Right atrium auricular region (tissue), 2 donors: Measurements from ENCODE around the gene BIRC5. TPM values are rescaled to one million over a fixed set of nuclear protein-coding genes. Genes with fewer than 3 reads are reported as not detected.

Experiments
- DNase-seq: peaks from one replicate; pipeline ENCODE4 v3.0.0-alpha.2; 2019; ENCODE audit warnings: low spot score
- H3K27ac ChIP-seq, 2 donors: fragments of 200-600 bp; sonication (generic); 1 replicate in 1 of 2; 2 replicates in 1 of 2; pipeline ENCODE4 v1.5.1; 2016 to 2019
- H3K27me3 ChIP-seq, 2 donors: fragments of 200-600 bp; sonication (generic); one replicate each; pipeline versions ENCODE4 v1.5.1 to v1.6.0; 2017 to 2019
- H3K36me3 ChIP-seq: fragments of 200-600 bp; sonication (generic); one replicate; pipeline ENCODE4 v1.5.1; 2016
- H3K4me1 ChIP-seq, 2 donors: fragments of 200-600 bp; sonication (generic); one replicate each; pipeline versions ENCODE4 v1.5.1 to v1.6.0; 2017 to 2019
- H3K4me3 ChIP-seq, 2 donors: fragments of 200-600 bp; sonication (generic); 1 replicate in 1 of 2; 2 replicates in 1 of 2; pipeline ENCODE4 v1.5.1; 2017 to 2019; ENCODE audit warnings: mild to moderate bottlenecking in 1 of 2, moderate library complexity in 1 of 2
- H3K9me3 ChIP-seq, 2 donors: fragments of 200-600 bp; sonication (generic); one replicate each; pipeline ENCODE4 v1.5.1; 2019
- CTCF ChIP-seq, 2 donors: fragments of 200-600 bp; sonication (generic); IDR thresholded peaks; one replicate each; pipeline ENCODE4 v1.5.1; 2019; ENCODE audit warnings: antibody characterized with exemption in 2 of 2
- total RNA-seq, 2 donors: library from RNA; depleted of rRNA; stranded (reverse); fragments of >200 nt; gene quantifications; one replicate each; pipeline ENCODE4 v1.1.0, GENCODE V29; 2016

BIRC5 gene
- total RNA-seq, 2 donors from 2014 or later, result 3.7 TPM; not detected in 1

GRCh38 chr17:78228176-78228575, 14.1 kb downstream of the BIRC5 start:
- Histone ChIP-seq H3K36me3 (no peaks in the 10 kb centered on the region), H3K4me3 (no peak overlapping the region), H3K4me1 (peaks cover 0 to 3% of the 10 kb centered on the region in 2 donors), H3K9me3 (no peaks in the 10 kb centered on the region), H3K27me3 (peaks cover 0 to 14% of the 10 kb centered on the region in 2 donors), H3K27ac (no peak overlapping the region)
- no peak for TF ChIP-seq CTCF (IDR thresholded peaks at IDR 0.05)
- DNase-seq, result no peak

GRCh38 chr17:78230252-78230962, 16.4 kb downstream of the BIRC5 start:
- no peak for DNase-seq
- Histone ChIP-seq H3K9me3 (no peaks in the 10 kb centered on the region), H3K27ac (no peak overlapping the region), H3K4me3 (no peak overlapping the region), H3K27me3 (peaks cover 0 to 14% of the 10 kb centered on the region in 2 donors), H3K4me1 (peaks cover 0 to 3% of the 10 kb centered on the region in 2 donors), H3K36me3 (no peaks in the 10 kb centered on the region)
- TF ChIP-seq CTCF (IDR thresholded peaks at IDR 0.05), result no peak

- no peak for TF ChIP-seq CTCF (IDR thresholded peaks at IDR 0.05)
- Histone ChIP-seq H3K4me1 (peaks cover 0 to 3% of the 10 kb centered on the region in 2 donors), H3K27me3 (peaks cover 0 to 14% of the 10 kb centered on the region in 2 donors), H3K36me3 (no peaks in the 10 kb centered on the region), H3K27ac (no peak within 1 kb of the TSS), H3K9me3 (no peaks in the 10 kb centered on the region), H3K4me3 (no peak within 1 kb of the TSS)
- DNase-seq, result no peak
Observed at GRCh38 chr17:78230996-78231935, 17.2 kb downstream of the BIRC5 start, which contains the start of gene TMEM235. Gene TMEM235, plus strand, starts transcription at chr17:78231631. Its CDS starts 393 bp downstream, at chr17:78232024.

GRCh38 chr17:78231991-78232858, 18.2 kb downstream of the BIRC5 start:
- TF ChIP-seq CTCF (IDR thresholded peaks at IDR 0.05), result no peak
- no peaks in the 10 kb centered on the region for H3K36me3 ChIP-seq
- H3K4me3 ChIP-seq, result no peak overlapping the region
- H3K27me3 ChIP-seq, result peaks cover 0 to 14% of the 10 kb centered on the region in 2 donors
- no peaks in the 10 kb centered on the region for H3K9me3 ChIP-seq
- DNase-seq, result no peak
- no peak overlapping the region for H3K27ac ChIP-seq
- H3K4me1 ChIP-seq, result peaks cover 0 to 3% of the 10 kb centered on the region in 2 donors

- DNase-seq, result no peak
- Histone ChIP-seq H3K27ac (no peak overlapping the region), H3K4me3 (no peak overlapping the region), H3K36me3 (no peaks in the 10 kb centered on the region), H3K27me3 (peaks cover 0 to 14% of the 10 kb centered on the region in 2 donors), H3K9me3 (no peaks in the 10 kb centered on the region), H3K4me1 (peaks cover 0 to 3% of the 10 kb centered on the region in 2 donors)
- no peak for TF ChIP-seq CTCF (IDR thresholded peaks at IDR 0.05)
Observed at GRCh38 chr17:78232859-78233173, 18.8 kb downstream of the BIRC5 start.
